H1 (cell line): ENCODE measurements around the gene GALNT6. TPM values are rescaled to one million over a fixed set of nuclear protein-coding genes. Genes with fewer than 3 reads are reported as not detected.

ENCODE experiments used
- CBX8 ChIP-seq: fragments of 300-800, 300-1000 bp; sonication (generic); IDR thresholded peaks from 2 replicates; pipeline ENCODE4 v1.7.1; 2016; ENCODE audit warnings: low read depth, low read length, borderline replicate concordance
- CHD1 ChIP-seq: IDR thresholded peaks from 2 replicates; pipeline ENCODE4 v1.6.1; 2012; ENCODE audit warnings: low read depth, low read length, improper control_type of control experiment
- CHD7 ChIP-seq: fragments of 300-600 bp; sonication (generic); IDR thresholded peaks from 2 replicates; pipeline ENCODE4 v1.7.1; 2012; ENCODE audit warnings: low read length, moderate library complexity, mild to moderate bottlenecking, inconsistent platforms; ENCODE audit not compliant: insufficient replicate concordance
- POLR2A ChIP-seq, 2 experiments: IDR thresholded peaks; 1 replicate in 1 of 2; 2 replicates in 1 of 2; pipeline ENCODE4 v1.6.1; 2011; ENCODE audit warnings: low read depth in 2 of 2, low read length in 2 of 2, mild to moderate bottlenecking in 2 of 2; ENCODE audit errors: control extremely low read depth in 1 of 2
- RBBP5 ChIP-seq: IDR thresholded peaks from 2 replicates; pipeline ENCODE4 v1.7.1; 2012; ENCODE audit warnings: low read depth, mild to moderate bottlenecking, inconsistent platforms, low read length, moderate library complexity, borderline replicate concordance
- RFX5 ChIP-seq: IDR thresholded peaks from 2 replicates; pipeline ENCODE4 v1.6.1; 2011; ENCODE audit warnings: low read depth, low read length, improper control_type of control experiment, borderline replicate concordance
- SAP30 ChIP-seq: fragments of 300-600 bp; sonication (generic); IDR thresholded peaks from 2 replicates; pipeline ENCODE4 v1.7.1; 2012; ENCODE audit warnings: low read length, moderate library complexity, mild to moderate bottlenecking, inconsistent platforms; ENCODE audit not compliant: insufficient read depth, insufficient replicate concordance
- polyA plus RNA-seq, 7 experiments: library from polyadenylated mRNA; depleted of rRNA in 3 of 7; stranded (reverse) in 5 of 7; unstranded in 2 of 7; fragments of >200 nt in 5 of 7; fragments of 200-250 nt in 2 of 7; gene quantifications; 1 replicate in 5 of 7; 2 replicates in 1 of 7; 4 replicates in 1 of 7; pipeline versions ENCODE4 v1.2.1 to v1.2.3, GENCODE V29; 2011 to 2013; ENCODE audit warnings: missing spikeins in 2 of 7, mixed read lengths in 2 of 7
- total RNA-seq: library from RNA; stranded (reverse); fragmentation: NEBNext Ultra II Directional; extraction: Animal tissue kit (Norgen Biotek cat#: 25700); gene quantifications from 2 replicates; pipeline ENCODE4 v1.2.1, GENCODE V29; 2021

GALNT6 gene
- total and polyA plus RNA-seq, 2 of the 8 experiments (the other 6 are each of a cell fraction or from before 2014, with no cell fraction given), result 5.8 to 10.7 TPM

GRCh38 chr12:51404627-51405026, 13.4 kb upstream of the GALNT6 start (continued):
- TF ChIP-seq CHD7 (no peak), SAP30 (no peak), POLR2A (IDR thresholded peaks at IDR 0.05; ENCODE audit: control extremely low read depth in 1 of 2, low read depth in 2 of 2, low read length in 2 of 2) (no peak), RFX5 (no peak), CBX8 (no peak), RBBP5 (no peak), CHD1 (no peak)
